GM21423 (cell line): Measurements from ENCODE around the gene KDM5A.
"Not testable (repeated sequence)": the region's sequence is repeated elsewhere in the genome, so short reads cannot be mapped to it uniquely, and the experiment has no call there.

Experiments used
- ATAC-seq: cut with Tn5 transposase; IDR thresholded peaks from one replicate; pipeline ENCODE4 v1.9.1; 2021; ENCODE audit warnings: mild to moderate bottlenecking, moderate library complexity; ENCODE audit not compliant: unreplicated experiment

The KDM5A gene

DNA sequence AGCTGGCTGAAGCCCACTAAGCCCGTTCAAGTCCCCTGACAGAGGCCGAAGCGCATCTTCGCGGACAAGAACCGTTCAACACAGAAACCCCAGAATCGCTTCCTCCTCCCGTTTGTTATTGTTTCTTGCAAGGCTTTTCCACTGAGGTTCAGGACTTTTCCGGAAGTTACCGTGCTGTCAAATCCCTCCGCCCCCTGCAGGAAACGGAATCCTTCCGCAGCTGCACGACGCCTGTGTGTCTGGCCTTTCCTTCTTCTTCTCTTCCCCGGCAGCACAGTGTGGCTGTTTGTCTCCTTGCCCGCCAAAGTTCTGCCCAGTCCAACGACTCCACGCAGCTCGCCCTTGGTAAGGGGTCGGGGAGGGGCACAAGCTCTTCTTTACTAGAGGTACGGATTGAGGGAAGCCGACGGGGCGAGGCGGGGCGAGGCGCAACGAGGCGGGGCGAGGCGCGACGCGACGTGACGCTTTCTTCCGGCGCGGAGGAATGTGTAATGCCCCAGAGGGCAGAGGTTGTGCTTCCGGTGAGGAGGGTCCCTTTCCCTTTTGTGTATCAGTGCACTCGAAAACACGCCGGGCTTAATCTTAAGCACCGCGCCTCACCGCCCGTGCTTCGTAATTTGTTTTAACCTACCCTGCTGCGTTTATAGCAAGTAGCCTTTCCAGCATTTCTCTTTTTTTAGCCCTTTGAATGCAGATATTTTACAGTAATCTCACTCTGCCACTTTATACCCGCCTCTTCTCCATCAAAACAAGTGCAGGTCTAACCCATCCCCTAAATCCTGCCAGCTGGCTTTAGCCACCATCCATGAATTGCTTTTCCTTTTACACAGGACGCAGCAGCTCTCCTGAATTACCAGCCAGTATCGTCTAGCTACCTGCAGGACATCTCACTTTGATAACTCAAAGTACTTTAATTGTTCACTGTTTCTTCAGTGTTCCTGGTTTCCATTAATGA is at the start of gene KDM5A:
TSS of gene KDM5A (minus strand) at position 179 of the 955 bp plus-strand sequence. CDS start 229 bp downstream, outside the sequence.
- ATAC-seq, result peak; percentile 91

DNA sequence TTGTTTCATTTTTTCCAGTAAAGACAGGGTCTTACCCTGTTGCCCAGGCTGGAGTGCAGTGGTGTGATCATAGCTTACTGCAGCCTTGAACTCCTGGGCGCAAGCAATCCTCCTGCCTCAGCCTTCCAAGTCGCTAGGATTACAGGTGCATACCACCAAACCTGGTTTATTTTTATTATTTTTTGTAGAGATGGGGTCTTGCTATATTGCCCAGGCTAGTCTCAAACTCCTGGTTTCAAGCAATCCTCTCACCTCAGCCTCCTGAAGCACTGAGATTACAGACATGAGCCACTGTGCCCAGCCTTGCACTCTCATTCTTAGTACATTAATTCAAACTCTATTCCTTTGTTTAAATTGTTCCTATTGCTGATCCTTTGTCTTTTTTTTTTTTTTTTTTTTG is 46.6 kb upstream of the KDM5A start:
- ATAC-seq, result not testable (repeated sequence)

GRCh38 chr12:422526-422925 is 33.4 kb upstream of the KDM5A start:
- no peak for ATAC-seq

DNA sequence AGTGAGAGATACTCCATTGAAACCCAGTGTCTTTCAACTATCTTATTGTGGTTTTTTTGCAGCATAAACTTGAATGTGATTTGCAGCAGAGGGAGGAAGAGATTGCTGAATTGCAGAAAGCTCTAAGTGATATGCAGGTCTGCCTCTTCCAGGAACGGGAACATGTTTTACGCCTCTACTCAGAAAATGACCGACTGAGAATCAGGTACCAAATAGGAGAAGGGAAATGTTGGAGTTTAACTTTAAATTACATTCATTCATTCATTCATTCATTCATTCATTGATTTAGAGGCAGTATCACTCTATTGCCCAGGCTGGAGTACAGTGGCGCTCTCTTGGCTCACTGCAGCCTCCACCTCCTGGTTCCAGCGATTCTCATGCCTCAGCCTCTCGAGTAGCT is 29.3 kb upstream of the KDM5A start:
- ATAC-seq, result no peak

DNA sequence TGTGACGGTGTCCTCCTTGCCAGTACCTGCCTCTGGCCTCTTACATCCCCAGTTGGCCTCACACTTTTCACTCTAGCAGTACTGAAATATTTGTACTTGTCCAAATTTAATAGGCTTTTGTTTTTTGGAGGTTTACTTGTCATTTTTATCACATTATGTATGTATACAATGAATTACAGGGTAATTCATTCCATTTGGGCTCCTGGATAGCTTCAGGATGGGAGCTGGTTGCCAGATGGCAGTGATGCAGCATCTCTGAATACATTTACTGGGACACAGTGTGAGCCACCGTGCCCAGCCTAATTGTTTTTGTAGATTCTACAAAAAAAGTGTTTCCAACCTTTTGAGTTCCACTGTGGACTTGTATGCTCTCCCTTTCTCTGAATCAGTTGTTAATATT is 25.7 kb upstream of the KDM5A start:
- ATAC-seq, result no peak

DNA sequence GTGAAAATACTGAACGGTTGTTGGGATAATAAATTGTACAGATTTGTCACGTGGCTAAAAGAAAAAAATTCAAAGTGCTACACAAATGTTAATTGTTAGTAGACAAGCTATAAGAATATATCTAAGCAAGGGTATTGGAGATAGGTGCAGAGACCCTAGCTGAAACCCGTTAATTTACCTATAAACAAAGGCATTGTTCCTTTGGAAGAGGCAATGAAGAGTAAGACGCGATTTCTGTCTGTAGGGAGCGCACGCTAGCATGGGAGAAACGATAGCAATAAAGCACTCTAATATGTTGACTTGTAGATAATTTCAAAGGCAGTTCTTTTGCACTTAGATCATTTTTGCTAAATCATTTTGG is 12.9 kb upstream of the KDM5A start:
- no peak for ATAC-seq

GRCh38 chr12:401235-402028 is 12.3 kb upstream of the KDM5A start, which contains the start of gene CCDC77:
Gene CCDC77, plus strand, starts transcription at chr12:401644. Its CDS starts 7,740 bp downstream, at chr12:409384.
- peak; percentile 98 for ATAC-seq

- no peak for ATAC-seq
Measured at GRCh38 chr12:400828-401227, 11.7 kb upstream of the KDM5A start.

GRCh38 chr12:388541-389141 is 479 bp downstream of the KDM5A start:
- ATAC-seq, result peak; percentile 40

GRCh38 chr12:388012-388411 is 1.1 kb downstream of the KDM5A start:
- no peak for ATAC-seq

GRCh38 chr12:386651-387050 is 2.5 kb downstream of the KDM5A start:
- no peak for ATAC-seq

DNA sequence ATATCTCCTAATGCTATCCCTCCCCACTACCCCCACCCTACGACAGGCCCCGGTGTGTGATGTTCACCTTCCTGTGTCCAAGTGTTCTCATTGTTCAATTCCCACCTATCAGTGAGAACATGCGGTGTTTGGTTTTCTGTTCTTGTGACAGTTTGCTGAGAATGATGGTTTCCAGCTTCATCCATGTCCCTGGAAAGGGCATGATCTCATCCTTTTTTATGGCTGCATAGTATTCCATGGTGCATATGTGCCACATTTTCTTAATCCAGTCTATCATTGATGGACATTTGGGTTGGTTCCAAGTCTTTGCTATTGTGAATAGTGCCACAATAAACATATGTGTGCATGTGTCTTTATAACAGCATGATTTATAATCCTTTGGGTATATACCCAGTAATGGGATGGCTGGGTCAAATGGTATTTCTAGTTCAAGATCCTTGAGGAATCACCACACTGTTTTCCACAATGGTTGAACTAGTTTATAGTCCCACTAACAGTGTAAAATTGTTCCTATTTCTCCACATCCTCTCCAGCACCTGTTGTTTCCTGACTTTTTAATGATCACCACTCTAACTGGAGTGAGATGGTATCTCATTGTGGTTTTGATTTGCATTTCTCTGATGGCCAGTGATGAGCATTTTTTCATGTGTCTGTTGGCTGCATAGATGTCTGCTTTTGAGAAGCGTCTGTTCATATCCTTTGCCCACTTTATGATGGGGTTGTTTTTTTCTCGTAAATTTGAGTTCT is 18.2 kb downstream of the KDM5A start:
- ATAC-seq, result not testable (repeated sequence)

DNA sequence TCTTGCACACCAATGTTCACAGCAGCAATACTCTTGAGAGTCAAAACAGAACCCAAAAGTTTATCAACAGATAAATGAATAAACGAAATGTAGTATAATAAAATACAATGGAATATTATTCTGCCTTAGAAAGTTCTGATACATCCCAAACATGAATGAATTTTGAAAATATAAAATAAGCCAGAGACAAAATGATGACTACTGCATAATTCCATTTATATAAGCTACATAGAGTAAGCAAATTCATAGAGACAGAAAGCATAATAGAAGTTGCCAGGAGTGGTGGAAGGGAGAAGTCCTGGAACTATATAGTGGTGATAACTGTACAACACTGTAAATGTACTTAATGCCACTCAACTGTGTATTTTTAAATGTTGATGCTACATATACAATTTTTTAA is 21.1 kb downstream of the KDM5A start:
- ATAC-seq, result no peak

DNA sequence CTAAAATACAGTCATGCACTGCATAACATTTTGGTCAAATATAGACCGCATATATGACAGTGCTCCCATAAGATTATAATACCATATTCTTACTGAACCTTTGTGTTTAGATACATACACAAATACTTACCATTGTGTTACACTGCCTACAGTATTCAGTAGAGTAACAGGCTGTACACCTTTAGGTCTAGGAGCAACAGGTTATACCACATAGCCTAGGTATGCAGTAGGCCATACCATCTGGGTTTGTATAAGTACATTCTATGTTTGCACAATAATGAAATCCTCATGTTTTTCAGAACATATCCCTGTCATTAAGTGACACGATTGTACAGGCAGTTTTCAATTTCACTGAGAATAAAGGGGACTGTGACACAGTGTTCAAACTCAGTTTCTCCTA is 22.3 kb downstream of the KDM5A start:
- no peak for ATAC-seq

- no peak for ATAC-seq
Measured at GRCh38 chr12:359091-359490, 30.0 kb downstream of the KDM5A start.

DNA sequence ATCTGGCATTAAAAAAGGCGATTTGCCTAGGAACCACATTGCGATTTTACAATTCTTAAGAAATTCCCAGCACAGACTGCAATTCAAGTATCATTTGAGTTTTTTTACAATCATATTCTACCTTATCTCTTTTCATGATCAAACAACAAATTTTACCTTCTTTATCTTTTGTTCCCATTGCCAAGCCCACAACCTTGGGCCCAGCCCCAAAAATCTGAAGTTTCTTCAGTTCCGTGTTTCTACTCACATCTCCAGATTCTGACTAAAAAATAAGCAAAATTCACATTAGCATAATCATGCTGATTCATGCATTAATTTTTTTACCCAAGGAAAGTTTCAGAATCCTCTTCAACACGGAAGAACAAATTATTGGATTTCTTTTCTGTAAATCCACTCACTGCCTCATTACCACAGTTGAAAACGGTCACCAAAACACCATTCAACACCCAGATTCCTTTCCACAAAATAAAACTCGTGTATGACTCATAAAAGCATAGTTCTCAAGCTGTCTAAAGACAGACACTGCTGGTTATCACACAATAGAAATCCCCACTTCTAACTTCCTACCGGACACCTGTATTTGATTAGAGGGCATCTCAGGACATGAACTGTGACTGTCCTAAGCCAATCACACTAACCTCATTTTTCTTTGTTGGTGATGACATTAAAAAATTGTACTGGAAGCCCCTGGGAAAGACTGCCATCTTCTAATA is 32.7 kb downstream of the KDM5A start:
- no peak for ATAC-seq

DNA sequence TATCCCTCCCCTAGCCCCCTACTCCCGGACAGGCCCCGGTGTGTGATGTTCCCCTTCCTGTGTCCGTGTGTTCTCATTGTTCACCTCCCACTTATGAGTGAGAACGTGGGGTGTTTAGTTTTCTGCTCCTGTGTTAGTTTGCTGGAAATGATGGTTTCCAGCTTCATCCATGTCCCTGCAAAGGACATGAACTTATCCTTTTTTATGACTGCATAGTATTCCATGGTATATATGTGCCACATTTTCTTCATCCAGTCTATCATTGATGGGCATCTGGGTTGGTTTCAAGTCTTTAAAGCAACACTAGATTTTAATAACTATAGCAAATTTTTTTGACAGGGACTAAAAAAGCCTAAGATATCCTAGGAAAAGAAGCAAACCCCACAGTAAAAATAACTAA is 37.9 kb downstream of the KDM5A start:
- not testable (repeated sequence) for ATAC-seq

DNA sequence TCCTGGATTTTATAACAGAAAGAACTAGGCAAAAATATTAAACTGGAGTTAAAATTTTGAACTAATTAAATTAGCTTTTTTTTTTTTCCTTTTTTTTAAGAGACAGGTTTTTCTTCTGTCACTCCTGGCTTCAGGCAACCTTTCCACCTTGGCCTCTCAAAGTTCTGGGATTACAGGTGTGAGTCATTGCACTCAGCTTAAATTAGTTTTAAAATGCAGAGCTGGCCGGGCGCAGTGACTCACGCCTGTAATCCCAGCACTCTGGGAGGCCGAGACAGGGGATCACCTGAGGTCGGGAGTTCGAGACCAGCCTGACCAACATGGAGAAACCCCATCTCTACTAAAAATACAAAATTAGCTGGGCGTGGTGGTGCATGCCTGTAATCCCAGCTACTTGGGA is 39.5 kb downstream of the KDM5A start:
- not testable (repeated sequence) for ATAC-seq

GRCh38 chr12:343036-343435 is 46.1 kb downstream of the KDM5A start:
- ATAC-seq, result not testable (repeated sequence)

DNA sequence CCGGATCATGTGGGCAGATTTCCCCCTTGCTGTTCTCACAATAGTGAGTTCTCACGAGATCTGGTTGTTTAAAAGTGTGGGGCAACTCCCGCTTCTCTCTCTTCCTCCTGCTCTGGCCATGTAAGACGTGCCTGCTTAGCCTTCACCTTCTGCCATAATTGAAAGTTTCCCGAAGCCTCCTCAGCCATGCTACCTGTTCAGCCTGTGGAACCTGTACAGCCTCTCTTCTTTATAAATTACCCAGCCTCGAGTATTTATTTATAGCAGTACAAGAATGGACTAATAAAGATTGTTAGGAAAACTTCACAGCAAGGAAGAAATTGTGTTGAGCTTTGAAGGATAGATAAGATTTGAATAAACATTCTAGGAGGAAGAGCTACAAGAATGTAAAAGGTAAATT is 52.1 kb downstream of the KDM5A start:
- ATAC-seq, result no peak
